Epithelial cell of esophagus (primary cell): Measurements from ENCODE around the gene GRAP.
"Not testable (repeated sequence)": the region's sequence is repeated elsewhere in the genome, so short reads cannot be mapped to it uniquely, and the experiment has no call there.

Experiments used
- DNase-seq: peaks from one replicate; pipeline ENCODE4 v3.0.0; 2010; ENCODE audit warnings: low read depth
- H3K4me3 ChIP-seq: 2 replicates; pipeline ENCODE4 v1.5.1; 2011; ENCODE audit warnings: mild to moderate bottlenecking, low read length, control low read depth
- CTCF ChIP-seq: IDR thresholded peaks from 2 replicates; pipeline ENCODE4 v1.5.1; 2011; ENCODE audit warnings: low read depth, mild to moderate bottlenecking, low read length, control low read depth, inconsistent platforms; ENCODE audit not compliant: insufficient read depth; ENCODE audit errors: missing control alignments

The GRAP gene

GRCh38 chr17:19044643-19045042 lies 2.1 kb downstream of the GRAP start:
- DNase-seq, H3K4me3 ChIP-seq: not testable (repeated sequence)

- H3K4me3 ChIP-seq, DNase-seq: not testable (repeated sequence)
Observed at GRCh38 chr17:19043032-19043431, 3.7 kb downstream of the GRAP start.

- not testable (repeated sequence) for H3K4me3 ChIP-seq, DNase-seq
Observed at GRCh38 chr17:19042369-19042768, 4.4 kb downstream of the GRAP start.

- H3K4me3 ChIP-seq, DNase-seq: not testable (repeated sequence)
Observed at GRCh38 chr17:19041871-19042270, 4.9 kb downstream of the GRAP start.

GRCh38 chr17:19040350-19040749 lies 6.4 kb downstream of the GRAP start:
- H3K4me3 ChIP-seq, DNase-seq: not testable (repeated sequence)

- not testable (repeated sequence) for H3K4me3 ChIP-seq, DNase-seq
Observed at GRCh38 chr17:19038730-19039129, 8.0 kb downstream of the GRAP start.

- not testable (repeated sequence) for DNase-seq
Observed at GRCh38 chr17:19038007-19038406, 8.8 kb downstream of the GRAP start.

GRCh38 chr17:19037547-19037946 lies 9.2 kb downstream of the GRAP start:
- DNase-seq, H3K4me3 ChIP-seq: not testable (repeated sequence)

More at GRCh38 chr17:19038007-19038406, 8.8 kb downstream of the GRAP start:
- not testable (repeated sequence) for H3K4me3 ChIP-seq

GRCh38 chr17:19036186-19036585 lies 10.6 kb downstream of the GRAP start:
- not testable (repeated sequence) for H3K4me3 ChIP-seq, DNase-seq

GRCh38 chr17:19032377-19032988 lies 14.3 kb downstream of the GRAP start:
- DNase-seq, H3K4me3 ChIP-seq: not testable (repeated sequence)

GRCh38 chr17:19031729-19032128 lies 15.0 kb downstream of the GRAP start:
- H3K4me3 ChIP-seq, DNase-seq: not testable (repeated sequence)
- TF ChIP-seq CTCF, result peak; percentile 45

- not testable (repeated sequence) for H3K4me3 ChIP-seq, DNase-seq
Observed at GRCh38 chr17:19030771-19031449, 15.8 kb downstream of the GRAP start.

GRCh38 chr17:19029740-19030139 lies 17.0 kb downstream of the GRAP start:
- not testable (repeated sequence) for H3K4me3 ChIP-seq, DNase-seq

- not testable (repeated sequence) for DNase-seq, H3K4me3 ChIP-seq
Observed at GRCh38 chr17:19028671-19029070, 18.1 kb downstream of the GRAP start.
